Loucy (cell line): ENCODE results near the gene GRM7.

Experiments
- H2AFZ ChIP-seq: fragments of 200-600 bp; sonication (generic); 2 replicates; pipeline ENCODE4 v1.6.0; 2016; ENCODE audit warnings: antibody characterized with exemption, mild to moderate bottlenecking, low read length, moderate library complexity
- H3F3A ChIP-seq: fragments of 200-600 bp; 2 replicates; pipeline ENCODE4 v1.6.0; 2016; ENCODE audit warnings: antibody characterized with exemption, low read depth, mild to moderate bottlenecking
- H3K27me3 ChIP-seq: fragments of 200-600 bp; sonication (generic); 2 replicates; pipeline ENCODE4 v1.6.1; 2014; ENCODE audit warnings: low read length, mild to moderate bottlenecking; ENCODE audit not compliant: insufficient read depth, poor library complexity, severe bottlenecking
- H3K36me3 ChIP-seq: fragments of 200-600 bp; sonication (generic); 2 replicates; pipeline ENCODE4 v1.6.1; 2016; ENCODE audit warnings: low read length; ENCODE audit not compliant: insufficient read depth
- H3K4me1 ChIP-seq: fragments of 200-600 bp; sonication (generic); 2 replicates; pipeline ENCODE4 v1.5.1; 2014; ENCODE audit warnings: low read length, mild to moderate bottlenecking; ENCODE audit not compliant: insufficient read depth, poor library complexity, severe bottlenecking
- H3K4me2 ChIP-seq: fragments of 200-600 bp; sonication (generic); 2 replicates; pipeline ENCODE4 v1.6.0; 2014; ENCODE audit warnings: antibody characterized with exemption, low read length, low read depth, mild to moderate bottlenecking; ENCODE audit not compliant: poor library complexity, severe bottlenecking
- H3K4me3 ChIP-seq: fragments of 200-600 bp; sonication (generic); 2 replicates; pipeline ENCODE4 v1.5.1; 2014; ENCODE audit warnings: low read length, mild to moderate bottlenecking, mixed read lengths; ENCODE audit not compliant: poor library complexity, severe bottlenecking
- H3K79me2 ChIP-seq: fragments of 200-600 bp; sonication (generic); 2 replicates; pipeline ENCODE4 v1.6.1; 2014; ENCODE audit warnings: low read length; ENCODE audit not compliant: insufficient read depth
- H3K9ac ChIP-seq: fragments of 200-600 bp; sonication (generic); 2 replicates; pipeline ENCODE4 v1.6.0; 2014; ENCODE audit warnings: mild to moderate bottlenecking, low read depth, low read length, moderate library complexity; ENCODE audit not compliant: poor library complexity, severe bottlenecking
- H3K9me2 ChIP-seq: fragments of 200-600 bp; sonication (generic); replicated peaks from 2 replicates; pipeline ENCODE4 v1.6.1; 2016; ENCODE audit warnings: low read depth, low read length, mixed read lengths
- H3K9me3 ChIP-seq: fragments of 200-600 bp; sonication (generic); 2 replicates; pipeline ENCODE4 v1.6.1; 2014; ENCODE audit warnings: mild to moderate bottlenecking, antibody characterized with exemption, low read length, low read depth; ENCODE audit not compliant: insufficient read depth
- H4K20me1 ChIP-seq: fragments of 200-600 bp; sonication (generic); 2 replicates; pipeline ENCODE4 v1.6.0; 2014; ENCODE audit warnings: antibody characterized with exemption, low read length, mild to moderate bottlenecking; ENCODE audit not compliant: insufficient read depth, poor library complexity, severe bottlenecking
- CTCF ChIP-seq: fragments of 200-600 bp; sonication (generic); conservative IDR thresholded peaks from 2 replicates; pipeline ENCODE4 v1.5.1; 2014; ENCODE audit warnings: mild to moderate bottlenecking, antibody characterized with exemption, low read length
- EZH2phosphoT487 ChIP-seq: fragments of 200-600 bp; IDR thresholded peaks from 2 replicates; pipeline ENCODE4 v1.6.1; 2018; ENCODE audit warnings: antibody characterized with exemption, mild to moderate bottlenecking, moderate library complexity, borderline replicate concordance

GRM7 gene

DNA sequence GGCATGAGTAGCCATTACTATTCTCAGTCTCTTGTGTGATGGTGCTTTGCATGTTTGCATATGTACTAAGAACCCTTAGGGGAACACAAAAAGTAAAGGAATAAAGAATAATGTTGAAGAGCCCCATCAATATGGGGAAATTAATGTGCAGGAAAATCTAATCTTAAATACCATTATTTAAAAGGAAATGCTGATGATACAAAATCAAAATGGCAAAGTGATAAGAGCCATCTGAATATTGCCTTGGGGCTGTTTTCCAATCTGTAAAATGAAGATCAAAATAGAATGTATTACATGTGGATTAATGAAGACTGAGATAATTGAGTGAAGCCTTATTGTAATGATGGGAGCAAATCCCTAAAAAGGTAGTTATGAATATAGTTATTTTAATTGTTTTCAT is 771.4 kb downstream of the GRM7 start:
- no peaks in the 10 kb centered on the region for H3K36me3 ChIP-seq
- no peak overlapping the region for H3K9ac ChIP-seq
- TF ChIP-seq EZH2phosphoT487 (no peak), CTCF (no peak)
- H3K4me3 ChIP-seq, result no peak overlapping the region
- H2AFZ ChIP-seq, result no peak overlapping the region
- H3K79me2 ChIP-seq, result no peaks in the 10 kb centered on the region
- peaks cover 5% of the 10 kb centered on the region for H3K4me1 ChIP-seq
- no peaks in the 10 kb centered on the region for H3F3A ChIP-seq
- no peaks in the 10 kb centered on the region for H3K27me3 ChIP-seq
- H3K4me2 ChIP-seq, result no peak overlapping the region
- no peaks in the 10 kb centered on the region for H3K9me2 ChIP-seq
- no peaks in the 10 kb centered on the region for H3K9me3 ChIP-seq
- H4K20me1 ChIP-seq, result no peaks in the 10 kb centered on the region

DNA sequence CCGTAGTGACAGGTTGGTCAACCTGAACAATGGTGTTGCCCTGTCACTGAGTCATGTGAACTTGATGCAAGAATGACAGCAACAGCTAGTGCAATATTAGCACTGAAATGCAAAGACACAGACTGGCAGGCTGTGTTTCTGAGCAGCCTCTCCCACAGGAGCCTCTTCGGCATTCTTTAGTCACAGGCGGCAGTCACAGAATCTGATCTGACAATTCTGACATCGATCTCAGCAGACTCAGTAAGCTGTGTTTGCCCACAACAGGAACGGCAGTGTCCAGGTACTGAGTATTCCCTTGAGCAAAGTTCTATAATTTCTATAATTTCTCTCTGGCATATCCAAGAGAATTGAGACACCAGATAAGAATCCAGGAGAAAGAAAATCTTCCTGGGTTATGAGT is 776.8 kb downstream of the GRM7 start:
- H3F3A ChIP-seq, result no peaks in the 10 kb centered on the region
- H2AFZ ChIP-seq, result no peak overlapping the region
- H3K4me2 ChIP-seq, result no peak overlapping the region
- no peaks in the 10 kb centered on the region for H3K27me3 ChIP-seq
- no peaks in the 10 kb centered on the region for H3K9me3 ChIP-seq
- no peaks in the 10 kb centered on the region for H3K36me3 ChIP-seq
- H3K4me3 ChIP-seq, result no peak overlapping the region
- H3K79me2 ChIP-seq, result no peaks in the 10 kb centered on the region
- no peaks in the 10 kb centered on the region for H3K4me1 ChIP-seq
- H3K9me2 ChIP-seq, result no peaks in the 10 kb centered on the region
- H4K20me1 ChIP-seq, result no peaks in the 10 kb centered on the region
- TF ChIP-seq EZH2phosphoT487 (no peak), CTCF (no peak)
- H3K9ac ChIP-seq, result no peak overlapping the region

DNA sequence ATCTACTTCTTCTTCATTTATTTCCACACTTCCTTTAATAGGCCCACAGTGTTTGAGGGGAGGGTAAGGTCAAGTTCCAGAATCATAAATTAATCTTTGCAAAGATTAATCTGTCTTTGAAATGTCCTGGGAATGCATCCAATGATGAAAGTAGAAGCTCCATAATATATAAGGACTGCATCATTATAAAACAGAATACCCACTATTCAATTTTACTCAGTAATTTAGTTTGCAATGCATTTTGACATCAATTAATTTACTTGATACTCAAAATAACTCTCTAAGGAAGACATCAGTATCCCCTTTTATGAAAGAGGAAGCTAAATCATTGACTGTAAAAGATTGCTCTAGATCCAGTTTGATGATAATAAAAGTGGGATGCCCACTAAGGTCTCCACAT is 777.2 kb downstream of the GRM7 start:
- H3K4me1 ChIP-seq, result no peaks in the 10 kb centered on the region
- TF ChIP-seq CTCF, result no peak
- TF ChIP-seq EZH2phosphoT487, result no peak
- H3K9me2 ChIP-seq, result no peaks in the 10 kb centered on the region
- H2AFZ ChIP-seq, result no peak overlapping the region
- no peaks in the 10 kb centered on the region for H3K9me3 ChIP-seq
- H3K79me2 ChIP-seq, result no peaks in the 10 kb centered on the region
- no peaks in the 10 kb centered on the region for H3K36me3 ChIP-seq
- no peak overlapping the region for H3K4me3 ChIP-seq
- no peaks in the 10 kb centered on the region for H3F3A ChIP-seq
- H3K4me2 ChIP-seq, result no peak overlapping the region
- H4K20me1 ChIP-seq, result no peaks in the 10 kb centered on the region
- no peaks in the 10 kb centered on the region for H3K27me3 ChIP-seq
- no peak overlapping the region for H3K9ac ChIP-seq
